H4 (cell line): ENCODE results near the gene RANBP17. TPM values are rescaled to one million over a fixed set of nuclear protein-coding genes. Genes with fewer than 3 reads are reported as not detected.
"Not testable (repeated sequence)": the region's sequence is repeated elsewhere in the genome, so short reads cannot be mapped to it uniquely, and the experiment has no call there.

ENCODE experiments used
- DNase-seq: peaks from one replicate; pipeline ENCODE4 v3.0.0-alpha.2; 2015; ENCODE audit warnings: low spot score
- total RNA-seq: library from RNA; depleted of rRNA; stranded (reverse); fragments of >200 nt; shearing (Covaris generic); gene quantifications from 2 replicates; pipeline ENCODE4 v1.2.3, GENCODE V29; 2014

RANBP17 gene
- total RNA-seq, 1 experiment from 2014 or later, result not detected

- no peak for DNase-seq
Measured at GRCh38 chr5:170941788-170942187, 80.0 kb downstream of the RANBP17 start.

GRCh38 chr5:170945275-170945674, 83.5 kb downstream of the RANBP17 start:
- no peak for DNase-seq

GRCh38 chr5:170960567-170960966, 98.7 kb downstream of the RANBP17 start:
- DNase-seq, result no peak

- no peak for DNase-seq
Measured at GRCh38 chr5:170963521-170963920, 101.7 kb downstream of the RANBP17 start.

GRCh38 chr5:170974461-170974860, 112.6 kb downstream of the RANBP17 start:
- DNase-seq, result no peak

GRCh38 chr5:170980261-170980660, 118.4 kb downstream of the RANBP17 start:
- not testable (repeated sequence) for DNase-seq

GRCh38 chr5:170985486-170985885, 123.7 kb downstream of the RANBP17 start:
- no peak for DNase-seq

DNA sequence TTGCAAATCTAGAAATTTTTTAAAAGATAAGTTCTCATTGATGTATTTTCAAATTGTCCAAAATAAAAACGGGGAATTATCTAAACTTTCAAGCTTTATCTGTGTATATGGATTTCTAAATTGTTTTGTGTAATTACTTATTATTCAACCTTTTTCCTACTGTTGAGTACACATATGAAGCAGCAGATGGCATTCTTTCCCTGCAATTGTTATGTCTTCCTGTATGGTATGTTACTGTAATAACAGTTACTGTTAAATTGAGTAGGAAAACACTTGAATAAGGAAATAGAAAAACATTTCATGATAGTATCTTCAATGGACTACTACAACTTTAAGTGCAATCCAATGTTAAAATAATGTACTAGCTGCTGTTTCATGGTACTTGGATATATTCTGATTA, 124.8 kb downstream of the RANBP17 start:
- no peak for DNase-seq

DNA sequence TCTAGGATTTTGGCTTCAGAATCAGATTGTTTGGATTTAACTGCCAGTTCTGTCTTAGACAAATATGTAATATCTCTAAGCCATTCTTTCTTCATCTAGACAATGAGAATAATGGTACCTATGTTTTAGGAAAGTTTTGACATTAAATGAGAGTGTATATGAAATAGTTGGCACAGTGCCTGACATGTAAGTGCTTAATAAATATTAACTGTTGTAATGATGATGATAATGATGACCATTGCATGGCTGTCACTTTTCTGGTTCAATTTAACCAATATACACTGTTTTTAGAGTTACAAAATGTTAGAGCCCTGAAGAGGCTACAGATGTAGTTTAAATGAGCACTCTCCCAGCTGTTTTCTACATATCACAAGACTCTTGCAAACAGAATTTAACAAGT, 131.7 kb downstream of the RANBP17 start:
- DNase-seq, result no peak

- no peak for DNase-seq
Measured at GRCh38 chr5:171010086-171010485, 148.3 kb downstream of the RANBP17 start.

GRCh38 chr5:171010816-171011215, 149.0 kb downstream of the RANBP17 start:
- DNase-seq, result no peak

DNA sequence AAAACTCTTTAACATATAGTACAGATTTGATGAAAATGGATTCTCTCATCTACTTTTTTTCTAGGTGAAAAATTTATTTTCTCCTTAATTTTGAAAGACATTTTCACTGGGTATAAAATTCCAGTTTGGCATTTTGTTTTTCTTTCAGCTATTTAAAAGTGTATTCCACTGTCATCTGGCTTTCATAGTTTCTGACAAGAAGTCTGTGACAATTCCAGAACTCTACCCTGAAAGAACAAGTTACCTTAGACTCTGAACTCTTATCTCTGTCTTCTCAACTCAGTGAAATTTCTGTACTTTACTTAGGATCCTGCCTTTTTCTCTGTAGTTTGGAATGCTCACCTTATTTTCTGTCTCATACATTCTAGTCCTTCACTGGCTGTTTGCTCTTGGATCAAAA, 161.7 kb downstream of the RANBP17 start:
- DNase-seq, result no peak

GRCh38 chr5:171024084-171024483, 162.3 kb downstream of the RANBP17 start:
- no peak for DNase-seq

GRCh38 chr5:171029401-171029800, 167.6 kb downstream of the RANBP17 start:
- DNase-seq, result no peak

- DNase-seq, result no peak
Measured at GRCh38 chr5:171031977-171032376, 170.2 kb downstream of the RANBP17 start.

DNA sequence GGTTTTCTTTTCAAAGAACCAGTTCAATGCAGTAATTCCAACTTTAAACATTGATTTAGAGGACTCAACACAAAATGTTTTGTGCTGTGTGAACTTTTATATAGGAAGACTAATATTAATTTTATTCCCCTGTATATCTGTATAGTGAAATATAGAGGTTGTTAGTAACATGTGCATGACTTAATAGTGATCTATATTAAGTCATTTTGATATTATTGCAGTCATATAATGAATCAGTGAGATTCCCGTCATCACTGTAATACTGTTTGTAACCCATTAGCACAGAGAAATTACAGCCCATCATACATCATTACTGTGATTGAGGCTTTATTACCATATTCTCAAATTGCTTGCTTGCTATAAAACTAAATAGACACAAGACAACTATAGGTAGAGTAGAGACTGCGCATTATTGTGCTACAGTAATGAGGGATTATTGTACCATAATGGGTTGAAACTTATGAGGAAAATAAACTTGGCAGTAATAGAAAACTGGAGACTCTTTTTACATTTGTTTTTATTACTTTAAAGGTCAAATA, 170.7 kb downstream of the RANBP17 start:
- no peak for DNase-seq

- DNase-seq, result not testable (repeated sequence)
Measured at GRCh38 chr5:171041893-171042292, 180.1 kb downstream of the RANBP17 start.

DNA sequence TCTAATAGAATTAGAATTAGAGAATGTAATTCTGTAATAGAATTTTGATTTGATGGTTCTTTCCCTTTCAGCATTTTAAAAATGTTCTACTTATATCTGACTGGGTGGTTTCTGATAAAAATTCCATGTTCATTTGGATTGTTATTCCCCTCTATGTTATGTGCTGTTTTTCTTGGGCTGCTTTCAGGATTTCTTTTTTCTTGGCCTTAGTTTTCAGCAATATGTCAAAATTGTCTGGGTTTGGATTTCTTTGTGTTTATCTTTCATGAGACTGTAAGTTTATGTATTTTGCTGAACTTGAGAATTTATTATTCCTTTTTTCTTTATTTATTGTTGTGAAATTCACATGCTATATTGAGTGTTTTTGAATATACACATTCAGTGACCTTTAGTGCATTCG, 189.1 kb downstream of the RANBP17 start:
- no peak for DNase-seq

- no peak for DNase-seq
Measured at GRCh38 chr5:171055875-171056454, 194.1 kb downstream of the RANBP17 start.

DNA sequence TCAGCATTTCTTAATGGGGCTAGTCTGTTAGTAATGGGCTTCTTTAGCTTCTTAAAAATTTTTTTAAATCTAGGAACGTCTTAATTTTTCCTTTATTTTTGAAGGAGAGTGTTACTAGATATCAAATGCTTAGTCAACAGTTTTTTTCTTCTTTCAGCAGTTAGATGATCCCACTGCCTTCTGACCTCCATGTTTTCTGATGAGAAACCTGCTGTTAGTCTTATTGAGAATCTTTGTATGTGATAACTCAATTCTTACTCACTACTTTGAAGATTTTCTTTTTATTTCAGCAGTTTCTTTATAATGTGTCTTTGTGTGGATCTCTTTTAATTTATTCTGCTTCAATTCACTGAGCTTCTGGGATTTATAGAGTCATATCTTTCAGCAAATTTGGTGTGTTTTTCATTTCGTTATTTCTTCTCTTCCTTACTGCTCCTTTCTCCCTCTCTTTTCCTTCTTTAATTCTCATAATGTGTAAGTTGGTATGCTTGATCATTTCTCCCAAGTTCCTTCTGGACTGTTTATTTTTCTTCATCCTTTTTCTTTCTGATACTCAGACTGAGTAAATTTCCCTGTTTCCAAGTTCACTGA, 205.8 kb downstream of the RANBP17 start:
- no peak for DNase-seq

GRCh38 chr5:171074747-171075146, 212.9 kb downstream of the RANBP17 start:
- no peak for DNase-seq

- DNase-seq, result no peak
Measured at GRCh38 chr5:171080186-171080938, 218.5 kb downstream of the RANBP17 start.

DNA sequence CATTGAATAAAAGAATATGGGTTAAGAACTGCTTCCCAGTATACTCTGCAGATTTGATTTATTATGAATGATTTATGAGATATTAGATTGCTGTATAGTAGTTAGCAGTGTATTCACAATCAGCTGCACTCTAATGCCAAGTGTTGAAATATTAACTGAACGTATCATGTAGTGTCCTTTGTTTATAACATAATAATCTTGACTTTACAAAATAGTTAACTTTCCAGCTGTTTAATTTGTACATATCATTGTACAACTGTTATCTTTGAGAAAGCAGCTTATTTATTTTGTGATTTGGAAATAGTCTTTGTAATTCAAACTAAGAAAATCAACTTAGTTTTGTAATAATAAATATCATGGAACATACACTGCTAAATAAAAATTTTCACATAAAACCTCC, 219.5 kb downstream of the RANBP17 start:
- DNase-seq, result no peak
